OCI-LY7 (cell line): Measurements from ENCODE around the gene PUDP. TPM values are rescaled to one million over a fixed set of nuclear protein-coding genes. Genes with fewer than 3 reads are reported as not detected.
A peak's percentile ranks its signal among the peaks of the same experiment; 100 is the strongest.

Source experiments
- BruUV-seq: library from RNA; stranded (reverse); fragments of 400-500 nt; replicated peaks from 2 replicates; lab custom pipeline; 2021; lab: Mats Ljungman, UMichigan
- CTCF ChIA-PET: fragments of 300-600 bp; sonication (Branson Sonifier 250); formaldehyde crosslinking; loops from one replicate; lab custom pipeline; 2022; ENCODE audit warnings: antibody characterized with exemption; ENCODE audit not compliant: unreplicated experiment; lab: Charles Lee
- POLR2A ChIA-PET: fragments of 300-600 bp; sonication (Branson Sonifier 250); formaldehyde crosslinking; loops from one replicate; lab custom pipeline; 2022; ENCODE audit warnings: antibody characterized with exemption; lab: Charles Lee
- DNase-seq: peaks from one replicate; pipeline ENCODE4 v3.0.0-alpha.2; 2015; ENCODE audit warnings: low spot score
- H2AFZ ChIP-seq: fragments of 200-600 bp; sonication (generic), shearing (Covaris generic); 2 replicates; pipeline ENCODE4 v1.6.1; 2014; ENCODE audit warnings: mild to moderate bottlenecking, antibody characterized with exemption, low read length, moderate library complexity
- H3K27ac ChIP-seq: fragments of 200-600 bp; sonication (generic); 2 replicates; pipeline ENCODE4 v1.5.1; 2014; ENCODE audit warnings: mixed run types, low read depth, mild to moderate bottlenecking, moderate library complexity, low read length, inconsistent platforms; ENCODE audit not compliant: poor library complexity, severe bottlenecking
- H3K36me3 ChIP-seq: fragments of 200-600 bp; sonication (generic); 2 replicates; pipeline ENCODE4 v1.6.1; 2014; ENCODE audit warnings: mild to moderate bottlenecking, antibody characterized with exemption, low read length, moderate library complexity, mixed read lengths; ENCODE audit not compliant: insufficient read depth
- H3K4me1 ChIP-seq: fragments of 200-600 bp; sonication (generic); 2 replicates; pipeline ENCODE4 v1.5.1; 2014; ENCODE audit warnings: mild to moderate bottlenecking, low read length; ENCODE audit not compliant: insufficient read depth, poor library complexity, severe bottlenecking
- H3K4me2 ChIP-seq: fragments of 200-600 bp; sonication (generic); 2 replicates; pipeline ENCODE4 v1.6.1; 2014; ENCODE audit warnings: mild to moderate bottlenecking, low read length
- H3K4me3 ChIP-seq: fragments of 200-600 bp; sonication (generic); 2 replicates; pipeline ENCODE4 v1.5.1; 2014; ENCODE audit warnings: mild to moderate bottlenecking, low read depth, low read length; ENCODE audit not compliant: poor library complexity, severe bottlenecking
- H3K79me2 ChIP-seq: fragments of 200-600 bp; sonication (generic); 2 replicates; pipeline ENCODE4 v1.6.1; 2016; ENCODE audit warnings: low read depth, mild to moderate bottlenecking, low read length, moderate library complexity, mixed read lengths; ENCODE audit not compliant: insufficient read depth
- H3K9me2 ChIP-seq: fragments of 200-600 bp; sonication (generic); 2 replicates; pipeline ENCODE4 v1.6.1; 2016; ENCODE audit warnings: mild to moderate bottlenecking, low read length, mixed read lengths; ENCODE audit not compliant: insufficient read depth
- H3K9me3 ChIP-seq: fragments of 200-600 bp; sonication (generic); 2 replicates; pipeline ENCODE4 v1.6.1; 2014; ENCODE audit warnings: mild to moderate bottlenecking, mixed run types, low read length, mixed read lengths
- H4K20me1 ChIP-seq: fragments of 200-600 bp; sonication (generic); 2 replicates; pipeline ENCODE4 v1.6.1; 2014; ENCODE audit warnings: mild to moderate bottlenecking, antibody characterized with exemption, low read length, moderate library complexity, mixed read lengths; ENCODE audit not compliant: insufficient read depth
- EZH2phosphoT487 ChIP-seq: fragments of 200-600 bp; sonication (generic); IDR thresholded peaks from 2 replicates; pipeline ENCODE4 v1.6.1; 2018; ENCODE audit warnings: low read depth, borderline replicate concordance, mild to moderate bottlenecking, mixed run types, antibody characterized with exemption, low read length, moderate library complexity, mixed read lengths
- intact Hi-C: fragments of 100-400 bp; cut with micrococcal nuclease; formaldehyde crosslinking; loops from one replicate; pipeline ENCODE4 v1.10.0; 2022; ENCODE audit not compliant: unreplicated experiment
- total RNA-seq, 2 experiments: library from RNA; depleted of rRNA in 1 of 2; stranded (reverse); fragments of >200 nt in 1 of 2; shearing (Covaris generic) in 1 of 2; gene quantifications; 2 replicates each; pipeline ENCODE4 v1.2.3, GENCODE V29; 2014 to 2022
- TF ChIP-seq, protein P1 (sequence below): fragments of 200-600 bp; sonication (generic); conservative IDR thresholded peaks from 2 replicates; pipeline ENCODE4 v1.5.1; 2014; ENCODE audit warnings: mild to moderate bottlenecking, antibody characterized with exemption, low read length, moderate library complexity, mixed read lengths

The PUDP gene
- total RNA-seq, 2 experiments from 2014 or later, result 8.8 to 25.7 TPM

DNA sequence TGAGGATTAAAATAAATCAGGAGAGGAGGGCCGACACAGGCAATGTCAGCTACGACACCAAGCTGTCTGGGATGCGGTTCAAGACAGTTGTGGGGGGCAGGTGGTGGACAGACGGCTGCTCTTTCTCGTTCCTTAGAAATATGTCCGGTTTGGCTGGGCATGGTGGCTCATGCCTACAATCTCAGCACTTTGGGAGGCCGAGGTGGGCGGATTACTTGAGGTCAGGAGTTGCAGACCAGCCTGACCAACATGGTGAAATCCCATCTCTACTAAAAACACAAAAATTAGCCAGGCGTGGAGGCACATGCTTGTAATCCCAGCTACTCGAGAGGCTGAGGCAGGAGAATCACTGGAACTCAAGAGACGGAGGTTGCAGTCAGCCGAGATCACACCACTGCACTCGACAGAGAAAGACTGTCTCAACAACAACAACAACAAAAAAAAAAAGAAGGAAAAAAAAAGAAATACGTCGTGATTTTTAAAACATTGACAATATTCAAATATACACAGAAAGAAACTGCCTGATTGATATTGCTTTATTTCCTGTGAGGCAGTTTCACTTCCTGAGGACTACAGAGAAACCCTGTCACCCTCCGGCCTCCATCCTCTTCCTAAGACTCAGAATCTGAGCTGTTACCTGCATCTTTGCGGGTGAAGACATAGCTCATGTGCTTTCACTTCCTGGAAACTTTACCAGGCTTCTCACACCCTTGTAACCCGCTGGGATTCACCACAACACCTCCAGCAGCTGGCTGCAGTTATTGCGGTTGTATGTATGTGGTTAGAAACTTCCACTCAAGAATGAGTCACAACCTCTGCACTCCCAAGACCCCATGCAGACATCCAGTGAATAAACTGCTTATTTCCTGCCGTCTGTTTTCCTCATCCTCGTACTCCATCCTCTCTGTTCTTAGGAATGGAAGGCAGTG, 64.2 kb downstream of the PUDP start:
- no peak for TF ChIP-seq EZH2phosphoT487
- TF ChIP-seq, protein P1, sequence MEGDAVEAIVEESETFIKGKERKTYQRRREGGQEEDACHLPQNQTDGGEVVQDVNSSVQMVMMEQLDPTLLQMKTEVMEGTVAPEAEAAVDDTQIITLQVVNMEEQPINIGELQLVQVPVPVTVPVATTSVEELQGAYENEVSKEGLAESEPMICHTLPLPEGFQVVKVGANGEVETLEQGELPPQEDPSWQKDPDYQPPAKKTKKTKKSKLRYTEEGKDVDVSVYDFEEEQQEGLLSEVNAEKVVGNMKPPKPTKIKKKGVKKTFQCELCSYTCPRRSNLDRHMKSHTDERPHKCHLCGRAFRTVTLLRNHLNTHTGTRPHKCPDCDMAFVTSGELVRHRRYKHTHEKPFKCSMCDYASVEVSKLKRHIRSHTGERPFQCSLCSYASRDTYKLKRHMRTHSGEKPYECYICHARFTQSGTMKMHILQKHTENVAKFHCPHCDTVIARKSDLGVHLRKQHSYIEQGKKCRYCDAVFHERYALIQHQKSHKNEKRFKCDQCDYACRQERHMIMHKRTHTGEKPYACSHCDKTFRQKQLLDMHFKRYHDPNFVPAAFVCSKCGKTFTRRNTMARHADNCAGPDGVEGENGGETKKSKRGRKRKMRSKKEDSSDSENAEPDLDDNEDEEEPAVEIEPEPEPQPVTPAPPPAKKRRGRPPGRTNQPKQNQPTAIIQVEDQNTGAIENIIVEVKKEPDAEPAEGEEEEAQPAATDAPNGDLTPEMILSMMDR, result no peak
- Histone ChIP-seq H3K36me3 (0 out of 2 replicates have a peak, but pooled peaks cover 3% of the 10 kb centered on the region), H4K20me1 (no peaks in the 10 kb centered on the region; the same call in 1 of the 2 replicates), H3K79me2 (peaks cover 14% of the 10 kb centered on the region; the same call in 1 of the 2 replicates), H3K27ac (peak overlapping the region; percentile 96), H2AFZ (no peak overlapping the region), H3K9me2 (no peaks in the 10 kb centered on the region), H3K4me1 (peaks cover 66% of the 10 kb centered on the region), H3K9me3 (no peaks in the 10 kb centered on the region), H3K4me3 (peak overlapping the region; percentile 40), H3K4me2 (peak overlapping the region; percentile 90)
- peak; percentile 90 for DNase-seq
- BruUV-seq, result TSS peak; percentile 41
- intact Hi-C loops, result loop anchor here (1.0 to 10.0 kb wide), 5 partner anchors 27 to 344 kb away; partner anchors contain the start of gene PUDP
- ChIA-PET CTCF (interaction anchor here (0.7 to 1.0 kb wide), 2 partner anchors 556 to 844 kb away, joined by 3 read pairs; no protein-coding TSS in a partner anchor), POLR2A (interaction anchor here (0.7 to 1.0 kb wide), 3 partner anchors 20 to 135 kb away, joined by 3 read pairs; no protein-coding TSS in a partner anchor)

DNA sequence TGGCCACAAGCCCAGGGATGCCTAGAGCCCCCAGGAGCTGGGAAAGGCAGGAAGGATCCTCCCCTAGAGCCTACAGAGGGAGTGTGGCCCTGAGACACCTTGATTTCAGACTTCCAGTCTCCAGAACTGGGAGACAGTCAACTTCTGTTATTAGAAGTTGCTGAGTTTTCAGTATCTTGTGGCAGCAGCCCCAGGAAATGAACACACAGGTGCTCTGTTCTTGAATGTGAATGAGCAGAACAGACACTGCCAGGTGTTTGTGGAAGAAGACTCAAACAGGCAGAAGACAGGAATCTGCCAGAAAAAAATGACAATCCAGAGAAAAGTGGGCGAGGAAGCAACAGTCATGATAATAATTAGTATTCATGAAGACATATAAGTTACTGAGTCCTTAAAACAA, 64.9 kb downstream of the PUDP start:
- BruUV-seq, result no TSS peak
- POLR2A ChIA-PET, result interaction anchor here (1.0 kb wide), 1 partner anchor 19 kb away, joined by 3 read pairs; no protein-coding TSS in a partner anchor

More for the DNA sequence above, 64.9 kb downstream of the PUDP start:
- Histone ChIP-seq H4K20me1 (no peaks in the 10 kb centered on the region), H3K4me3 (peak overlapping the region; percentile 40), H3K9me2 (no peaks in the 10 kb centered on the region), H2AFZ (no peak overlapping the region), H3K79me2 (peaks cover 11% of the 10 kb centered on the region; the same call in 1 of the 2 replicates), H3K4me1 (peaks cover 59% of the 10 kb centered on the region), H3K27ac (peak overlapping the region; percentile 96), H3K9me3 (no peaks in the 10 kb centered on the region), H3K4me2 (peak overlapping the region; percentile 90), H3K36me3 (0 out of 2 replicates have a peak, but pooled peaks cover 3% of the 10 kb centered on the region)
- TF ChIP-seq, protein P1, result no peak
- CTCF ChIA-PET, result interaction anchor here (1.0 kb wide), 1 partner anchor 556 kb away, joined by 3 read pairs; no protein-coding TSS in a partner anchor
- intact Hi-C loops, result loop anchor here (10.0 kb wide), 2 partner anchors 142 to 228 kb away; no protein-coding TSS in a partner anchor
- peak; percentile 66 for DNase-seq
